GM19324 (cell line): Measurements from ENCODE around the gene ITPKB.

Experiments used
- ATAC-seq: cut with Tn5 transposase; IDR thresholded peaks from one replicate; pipeline ENCODE4 v1.9.1; 2021; ENCODE audit warnings: mild to moderate bottlenecking, moderate library complexity; ENCODE audit not compliant: unreplicated experiment, low FRiP score

Gene ITPKB

GRCh38 chr1:226688056-226688748 lies 50.9 kb downstream of the ITPKB start:
- ATAC-seq = no peak

GRCh38 chr1:226687426-226687825 lies 51.7 kb downstream of the ITPKB start:
- ATAC-seq = no peak

- no peak for ATAC-seq
Observed at GRCh38 chr1:226686440-226687425, 52.3 kb downstream of the ITPKB start.

GRCh38 chr1:226685196-226685820 lies 53.8 kb downstream of the ITPKB start:
- ATAC-seq = no peak

GRCh38 chr1:226684026-226684425 lies 55.1 kb downstream of the ITPKB start:
- ATAC-seq = no peak

- no peak for ATAC-seq
Observed at GRCh38 chr1:226682871-226683814, 55.9 kb downstream of the ITPKB start.

GRCh38 chr1:226681652-226682493 lies 57.2 kb downstream of the ITPKB start:
- no peak for ATAC-seq

GRCh38 chr1:226680653-226681052 lies 58.4 kb downstream of the ITPKB start:
- ATAC-seq = no peak

GRCh38 chr1:226679853-226680516 lies 59.1 kb downstream of the ITPKB start:
- no peak for ATAC-seq

- no peak for ATAC-seq
Observed at GRCh38 chr1:226679262-226679661, 59.8 kb downstream of the ITPKB start.

- no peak for ATAC-seq
Observed at GRCh38 chr1:226678701-226679100, 60.4 kb downstream of the ITPKB start.

- ATAC-seq = no peak
Observed at GRCh38 chr1:226678251-226678650, 60.8 kb downstream of the ITPKB start.

- ATAC-seq = no peak
Observed at GRCh38 chr1:226677027-226678020, 61.8 kb downstream of the ITPKB start.

- no peak for ATAC-seq
Observed at GRCh38 chr1:226676381-226676780, 62.7 kb downstream of the ITPKB start.

GRCh38 chr1:226675715-226676357 lies 63.2 kb downstream of the ITPKB start:
- ATAC-seq = no peak

GRCh38 chr1:226674892-226675714 lies 64.0 kb downstream of the ITPKB start:
- ATAC-seq = peak; percentile 71
